A549 (cell line): ENCODE measurements around the gene MGLL. TPM values are rescaled to one million over a fixed set of nuclear protein-coding genes. Genes with fewer than 3 reads are reported as not detected.

ENCODE experiments used
- ATAC-seq, 2 experiments: fragments of 200-7000 bp in 1 of 2; fragments of >200 bp in 1 of 2; cut with Nextera tagmentation in 1 of 2; cut with Tn5 transposase in 1 of 2; 3 replicates each; pipeline versions ENCODE4 v1.8.0 to v1.9.1; 2018 to 2020; ENCODE audit warnings: mild to moderate bottlenecking in 1 of 2, moderate library complexity in 1 of 2
- CTCF ChIA-PET: fragments of 300-600 bp; sonication (Branson Sonifier 250); formaldehyde crosslinking; extraction: SDS; loops from one replicate; lab custom pipeline; 2021; ENCODE audit warnings: antibody characterized with exemption, inconsistent platforms; lab: Yijun Ruan, JAX
- POLR2A ChIA-PET: fragments of 350-600 bp; formaldehyde crosslinking; extraction: SDS; loops from one replicate; lab custom pipeline; 2021; ENCODE audit warnings: antibody characterized with exemption, inconsistent platforms; lab: Yijun Ruan, JAX
- DNase-seq, 2 experiments: peaks; one replicate each; pipeline versions ENCODE4 v3.0.0 to v3.0.0-alpha.2; 2011 to 2016; ENCODE audit warnings: low read depth in 1 of 2, low spot score in 1 of 2
- FAIRE-seq: peaks from 2 replicates; lab custom pipeline; 2011; peaks lifted over from hg19 to GRCh38; lab: Jason Lieb, UNC
- H3K27ac ChIP-seq, 2 experiments: fragments of >200 bp; sonication (Bioruptor Twin); formaldehyde crosslinking; 3 replicates each; pipeline ENCODE4 v1.5.1; 2016 to 2017
- H3K4me1 ChIP-seq: fragments of >200 bp; sonication (Bioruptor Twin); formaldehyde crosslinking; 3 replicates; pipeline ENCODE4 v1.6.1; 2016
- H3K4me2 ChIP-seq: fragments of >200 bp; sonication (Bioruptor Twin); formaldehyde crosslinking; 3 replicates; pipeline ENCODE4 v1.6.1; 2016
- H3K4me3 ChIP-seq: fragments of >200 bp; sonication (Bioruptor Twin); formaldehyde crosslinking; 3 replicates; pipeline ENCODE4 v1.5.1; 2016
- H3K9me3 ChIP-seq: fragments of >200 bp; sonication (Bioruptor Twin); formaldehyde crosslinking; 3 replicates; pipeline ENCODE4 v1.6.1; 2016
- ATOH8 ChIP-seq: fragments of 250-450 bp; sonication (Bioruptor Pico); IDR thresholded peaks from 2 replicates; pipeline ENCODE4 v1.5.0; 2020; ENCODE audit warnings: low read depth, mild to moderate bottlenecking, moderate library complexity
- CBX2 ChIP-seq: fragments of 200-600 bp; sonication (generic); IDR thresholded peaks from 2 replicates; pipeline ENCODE4 v1.6.1; 2016; ENCODE audit warnings: low read depth, mild to moderate bottlenecking, borderline replicate concordance
- CHD2 ChIP-seq: fragments of 150-350 bp; IDR thresholded peaks from 2 replicates; pipeline ENCODE4 v1.6.1; 2014; ENCODE audit warnings: low read length; ENCODE audit not compliant: partially characterized antibody
- CHD4 ChIP-seq: fragments of 200-600 bp; sonication (generic); IDR thresholded peaks from 2 replicates; pipeline ENCODE4 v1.6.1; 2016; ENCODE audit warnings: antibody characterized with exemption, mild to moderate bottlenecking, borderline replicate concordance
- CTCF ChIP-seq: fragments of >200 bp; sonication (Bioruptor Twin); formaldehyde crosslinking; IDR thresholded peaks from 3 replicates; pipeline ENCODE4 v1.5.1; 2016
- E2F6 ChIP-seq: IDR thresholded peaks from 2 replicates; pipeline ENCODE4 v1.6.1; 2012; ENCODE audit warnings: low read depth, borderline replicate concordance
- EP300 ChIP-seq, 2 experiments: fragments of >200 bp; sonication (Bioruptor Twin); formaldehyde crosslinking; IDR thresholded peaks; 2 replicates in 1 of 2; 3 replicates in 1 of 2; pipeline ENCODE4 v1.6.1; 2016 to 2017
- FOSL2 ChIP-seq, 2 experiments: fragments of 450-650 bp in 1 of 2; fragments of >200 bp in 1 of 2; sonication (Bioruptor Twin) in 1 of 2; formaldehyde crosslinking; IDR thresholded peaks; 2 replicates each; pipeline versions ENCODE4 v1.5.0 to v1.6.1; 2016 to 2020; ENCODE audit warnings: mild to moderate bottlenecking in 1 of 2, moderate library complexity in 1 of 2
- FOXS1 ChIP-seq: fragments of 250-450 bp; sonication (Bioruptor Pico); IDR thresholded peaks from 2 replicates; pipeline ENCODE4 v1.5.0; 2020; ENCODE audit warnings: mild to moderate bottlenecking, moderate library complexity
- HOXA7 ChIP-seq: fragments of 250-450 bp; sonication (Bioruptor Pico); IDR thresholded peaks from 2 replicates; pipeline ENCODE4 v1.5.0; 2020; ENCODE audit warnings: mild to moderate bottlenecking, moderate library complexity
- MAX ChIP-seq: IDR thresholded peaks from 2 replicates; pipeline ENCODE4 v1.6.1; 2012
- NPAS2 ChIP-seq: fragments of 250-450 bp; sonication (Bioruptor Pico); IDR thresholded peaks from 2 replicates; pipeline ENCODE4 v1.8.0; 2022; ENCODE audit warnings: mild to moderate bottlenecking, moderate library complexity, borderline replicate concordance
- RNF2 ChIP-seq: fragments of 200-600 bp; sonication (generic); IDR thresholded peaks from 2 replicates; pipeline ENCODE4 v1.6.1; 2016; ENCODE audit warnings: low read depth, mild to moderate bottlenecking, antibody characterized with exemption, moderate library complexity, borderline replicate concordance
- TFCP2L1 ChIP-seq: fragments of 250-450 bp; sonication (Bioruptor Pico); IDR thresholded peaks from 2 replicates; pipeline ENCODE4 v1.5.0; 2021; ENCODE audit warnings: mild to moderate bottlenecking
- ZSCAN20 ChIP-seq: fragments of 250-450 bp; sonication (Bioruptor Pico); IDR thresholded peaks from 2 replicates; pipeline ENCODE4 v1.8.0; 2022; ENCODE audit warnings: mild to moderate bottlenecking, moderate library complexity
- WGBS: methylation state at CpG from one replicate; pipeline ENCODE4 v1.1.6; 2017; ENCODE audit errors: missing lambda C conversion rate; 5-methylcytosine and 5-hydroxymethylcytosine counted together
- polyA plus RNA-seq, 4 experiments: library from polyadenylated mRNA; depleted of rRNA in 3 of 4; stranded (reverse); fragments of >200 nt; fragmentation: RNase III in 1 of 4; extraction: RNeasy Plus Mini Kit Qiagen cat#74134 plus additional on column Dnase treatment in 1 of 4; gene quantifications; 2 replicates in 3 of 4; 3 replicates in 1 of 4; pipeline ENCODE4 v1.2.3, GENCODE V29; 2011 to 2017
- TF ChIP-seq, protein P1 (sequence below): fragments of 450-650 bp; IDR thresholded peaks from 2 replicates; pipeline ENCODE4 v1.6.1; 2014; ENCODE audit warnings: antibody characterized with exemption
- TF ChIP-seq, protein P2 (sequence below): fragments of >200 bp; sonication (Bioruptor Twin); formaldehyde crosslinking; IDR thresholded peaks from 3 replicates; pipeline ENCODE4 v1.6.1; 2016

The MGLL gene
- polyA plus RNA-seq, 2 of the 4 experiments (the other 2 are of a cell fraction) = 38.5 to 41.5 TPM

DNA sequence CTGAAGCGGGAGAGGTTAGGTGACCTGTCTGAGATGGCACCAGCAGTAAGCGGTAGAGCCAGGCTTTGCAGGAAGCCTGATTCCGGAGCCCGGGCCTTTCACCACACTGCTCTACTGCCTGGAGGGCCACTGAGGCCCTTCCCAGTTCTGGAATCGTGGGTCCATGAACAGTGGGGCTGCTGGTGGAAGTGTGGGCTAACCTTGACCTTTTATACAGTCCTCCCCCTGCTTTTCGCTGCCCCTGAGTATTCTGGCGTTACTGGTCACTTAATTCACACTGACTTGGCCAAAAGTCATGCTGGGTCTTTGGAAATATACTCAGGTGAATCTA, 152.1 kb downstream of the MGLL start:
- WGBS = 89% methylated on average over 7 of the region's 7 CpGs
- no peak overlapping the region for H3K4me3 ChIP-seq
- ChIA-PET POLR2A (no interaction called here), CTCF (interaction anchor here (0.7 to 2.8 kb wide), 3 partner anchors 8 to 77 kb away, joined by 3 to 21 read pairs (median 3); no protein-coding TSS in a partner anchor)
- FAIRE-seq (no peak), DNase-seq (no peak), ATAC-seq (no peak)
- H3K4me1 ChIP-seq = peaks cover 11% of the 10 kb centered on the region; the same call in 1 of the 3 replicates
- no peak overlapping the region for H3K4me2 ChIP-seq
- TF ChIP-seq TFCP2L1 (CRISPR knock-in tag) = no peak
- no peak for TF ChIP-seq MAX
- no peak for TF ChIP-seq CHD2
- no peak for TF ChIP-seq ZSCAN20
- TF ChIP-seq, protein P1, sequence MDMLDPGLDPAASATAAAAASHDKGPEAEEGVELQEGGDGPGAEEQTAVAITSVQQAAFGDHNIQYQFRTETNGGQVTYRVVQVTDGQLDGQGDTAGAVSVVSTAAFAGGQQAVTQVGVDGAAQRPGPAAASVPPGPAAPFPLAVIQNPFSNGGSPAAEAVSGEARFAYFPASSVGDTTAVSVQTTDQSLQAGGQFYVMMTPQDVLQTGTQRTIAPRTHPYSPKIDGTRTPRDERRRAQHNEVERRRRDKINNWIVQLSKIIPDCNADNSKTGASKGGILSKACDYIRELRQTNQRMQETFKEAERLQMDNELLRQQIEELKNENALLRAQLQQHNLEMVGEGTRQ = no peak
- no peak for TF ChIP-seq FOXS1 (CRISPR knock-in tag)
- no peak for TF ChIP-seq CHD4
- no peak overlapping the region for H3K27ac ChIP-seq
- H3K9me3 ChIP-seq = no peaks in the 10 kb centered on the region

DNA sequence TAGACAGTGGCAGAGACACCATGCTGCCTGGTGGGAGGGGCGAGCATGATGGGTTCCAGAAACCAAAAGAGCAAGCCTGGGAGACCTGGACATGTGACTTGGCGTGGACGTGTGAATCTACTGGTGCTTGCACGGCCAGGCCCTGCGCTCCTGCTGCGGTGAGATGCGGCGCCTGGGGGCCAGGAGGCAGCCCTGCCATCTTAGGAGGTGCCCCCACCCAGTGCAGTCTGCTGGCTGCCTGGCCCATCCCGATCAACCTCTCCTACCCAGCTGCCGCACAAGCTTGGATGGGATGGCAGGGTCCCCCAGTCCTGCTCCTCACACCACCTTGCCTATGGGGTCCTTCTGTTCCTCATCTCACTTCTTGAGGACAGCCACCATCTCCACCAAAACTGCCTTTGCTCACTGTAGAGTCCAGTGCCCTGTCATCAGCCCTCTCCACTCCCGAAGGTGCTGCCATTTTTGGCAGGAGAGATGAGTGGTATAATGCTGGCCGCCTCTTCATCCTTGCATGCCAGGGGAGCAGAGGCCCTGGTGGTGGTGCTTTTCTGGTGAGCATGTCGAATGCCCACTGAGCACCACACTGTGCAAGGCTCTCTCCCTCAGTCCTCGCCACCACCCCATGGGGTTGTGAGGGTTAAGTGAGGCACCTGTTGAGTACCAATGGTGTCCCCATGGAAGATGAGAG, 152.6 kb downstream of the MGLL start:
- CTCF ChIA-PET = interaction anchor here (1.3 to 2.8 kb wide), 2 partner anchors 14 to 18 kb away, joined by 3 to 21 read pairs; no protein-coding TSS in a partner anchor
- H3K4me3 ChIP-seq = no peak overlapping the region
- TF ChIP-seq RNF2 (no peak), ATOH8 (CRISPR knock-in tag) (no peak)
- TF ChIP-seq, all 56 proteins: peak for 0
- DNase-seq (no peak), ATAC-seq (no peak), FAIRE-seq (no peak)
- Histone ChIP-seq H3K9me3 (no peaks in the 10 kb centered on the region), H3K4me2 (no peak overlapping the region), H3K27ac (no peak overlapping the region), H3K4me1 (peaks cover 11% of the 10 kb centered on the region; the same call in 1 of the 3 replicates)
- WGBS = 95% methylated on average over 12 of the region's 14 CpGs
- POLR2A ChIA-PET = no interaction called here

DNA sequence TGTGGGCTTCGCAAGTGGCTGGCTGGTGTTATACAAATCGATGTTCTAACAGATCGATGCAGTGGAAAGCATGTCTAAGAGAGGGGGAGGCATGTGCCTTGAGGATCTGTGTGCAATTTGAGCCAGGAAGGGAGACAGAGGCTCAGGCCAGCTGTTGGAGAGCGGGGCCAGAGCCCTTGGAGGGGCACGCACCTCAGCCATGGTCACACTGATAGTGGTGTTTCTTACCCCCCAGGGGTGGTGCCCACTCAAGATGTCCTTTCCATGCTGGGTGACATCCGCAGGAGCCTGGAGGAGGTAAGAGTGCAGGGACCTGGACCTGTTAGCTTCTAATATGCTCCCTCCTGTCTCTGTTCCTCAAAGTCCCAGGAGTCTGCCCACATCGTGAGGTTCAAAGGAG, 153.4 kb downstream of the MGLL start:
- WGBS = 86% methylated on average over 7 of the region's 7 CpGs

More for the DNA sequence above, 153.4 kb downstream of the MGLL start:
- FAIRE-seq (no peak), ATAC-seq (no peak), DNase-seq (no peak)
- Histone ChIP-seq H3K4me2 (no peak overlapping the region), H3K4me1 (peaks cover 9% of the 10 kb centered on the region; the same call in 1 of the 3 replicates), H3K27ac (no peak overlapping the region), H3K9me3 (no peaks in the 10 kb centered on the region), H3K4me3 (no peak overlapping the region)
- ChIA-PET POLR2A (no interaction called here), CTCF (interaction anchor here (1.3 kb wide), 1 partner anchor 13 kb away, joined by 3 read pairs; no protein-coding TSS in a partner anchor)
- TF ChIP-seq FOSL2 (IDR thresholded peaks at IDR 0.05) (no peak), FOSL2 (CRISPR knock-in tag; IDR thresholded peaks at IDR 0.05) (no peak), CBX2 (no peak), FOXS1 (CRISPR knock-in tag) (no peak), HOXA7 (CRISPR knock-in tag) (no peak), EP300 (IDR thresholded peaks at IDR 0.05) (no peak), NPAS2 (no peak), E2F6 (no peak), CTCF (no peak), RNF2 (no peak)
- TF ChIP-seq, protein P2, sequence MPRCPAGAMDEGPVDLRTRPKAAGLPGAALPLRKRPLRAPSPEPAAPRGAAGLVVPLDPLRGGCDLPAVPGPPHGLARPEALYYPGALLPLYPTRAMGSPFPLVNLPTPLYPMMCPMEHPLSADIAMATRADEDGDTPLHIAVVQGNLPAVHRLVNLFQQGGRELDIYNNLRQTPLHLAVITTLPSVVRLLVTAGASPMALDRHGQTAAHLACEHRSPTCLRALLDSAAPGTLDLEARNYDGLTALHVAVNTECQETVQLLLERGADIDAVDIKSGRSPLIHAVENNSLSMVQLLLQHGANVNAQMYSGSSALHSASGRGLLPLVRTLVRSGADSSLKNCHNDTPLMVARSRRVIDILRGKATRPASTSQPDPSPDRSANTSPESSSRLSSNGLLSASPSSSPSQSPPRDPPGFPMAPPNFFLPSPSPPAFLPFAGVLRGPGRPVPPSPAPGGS = no peak
